ENCODE measurements around the gene NEU2.

Gene NEU2

GRCh38 chr2:233023761-233024410 lies 8.6 kb upstream of the NEU2 start:
- TF ChIP-seq CTCF (IDR thresholded peaks at IDR 0.05; ENCODE audit: low read depth, low read length, missing control alignments), result no peak
- H3K4me3 ChIP-seq (ENCODE audit: low read depth, low read length), result no peak overlapping the region
- DNase-seq (ENCODE audit: low read depth), result no peak

GRCh38 chr2:233025706-233026105 lies 6.8 kb upstream of the NEU2 start:
- no peak for TF ChIP-seq CTCF (IDR thresholded peaks at IDR 0.05; ENCODE audit: low read depth, low read length, missing control alignments)
- DNase-seq (ENCODE audit: low read depth), result no peak
- no peak overlapping the region for H3K4me3 ChIP-seq (ENCODE audit: low read depth, low read length)

GRCh38 chr2:233026198-233026813 lies 6.2 kb upstream of the NEU2 start:
- TF ChIP-seq CTCF (IDR thresholded peaks at IDR 0.05; ENCODE audit: low read depth, low read length, missing control alignments), result no peak
- DNase-seq (ENCODE audit: low read depth), result no peak
- no peak overlapping the region for H3K4me3 ChIP-seq (ENCODE audit: low read depth, low read length)

GRCh38 chr2:233029321-233029720 lies 3.2 kb upstream of the NEU2 start:
- H3K4me3 ChIP-seq (ENCODE audit: low read depth, low read length), result no peak overlapping the region
- TF ChIP-seq CTCF (IDR thresholded peaks at IDR 0.05; ENCODE audit: low read depth, low read length, missing control alignments), result no peak
- no peak for DNase-seq (ENCODE audit: low read depth)

GRCh38 chr2:233031556-233032500 lies 644 bp upstream of the NEU2 start:
- no peak for DNase-seq (ENCODE audit: low read depth)
- no peak for TF ChIP-seq CTCF (IDR thresholded peaks at IDR 0.05; ENCODE audit: low read depth, low read length, missing control alignments)
- no peak overlapping the region for H3K4me3 ChIP-seq (ENCODE audit: low read depth, low read length)

GRCh38 chr2:233033672-233034071 lies 1.2 kb downstream of the NEU2 start:
- no peak overlapping the region for H3K4me3 ChIP-seq (ENCODE audit: low read depth, low read length)
- no peak for TF ChIP-seq CTCF (IDR thresholded peaks at IDR 0.05; ENCODE audit: low read depth, low read length, missing control alignments)
- no peak for DNase-seq (ENCODE audit: low read depth)

Data from GM12864 (cell line).